ENCODE results near the gene COL12A1. TPM values are rescaled to one million over a fixed set of nuclear protein-coding genes. Genes with fewer than 3 reads are reported as not detected.

Gene COL12A1
- total RNA-seq, 2 experiments from 2014 or later: not detected

DNA sequence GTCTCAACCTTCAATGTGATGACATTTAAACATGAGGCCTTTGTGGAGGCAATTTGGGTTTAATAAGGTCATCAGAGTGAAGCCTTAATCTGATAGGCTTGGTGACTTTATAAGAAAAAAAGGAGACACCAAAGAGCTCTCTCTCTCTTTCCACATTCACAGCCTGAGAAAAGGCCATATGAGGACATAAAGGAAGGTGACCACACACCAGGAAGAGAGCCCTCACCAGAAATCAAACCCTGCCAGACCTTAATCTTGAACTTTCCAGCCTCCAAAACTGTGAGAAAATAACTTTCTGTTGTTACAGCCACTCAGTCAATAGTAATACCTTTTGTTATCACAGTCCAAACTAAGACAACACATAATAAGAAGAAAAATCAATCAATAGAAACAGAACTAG is 47.7 kb downstream of the COL12A1 start:
- intact Hi-C loops (cut with DNase I, micrococcal nuclease): no loop called here
- Mint-ChIP-seq H3K4me3 (no peak overlapping the region), H3K36me3 (ENCODE audit: low read depth) (no peaks in the 10 kb centered on the region), H3K4me1 (ENCODE audit: low read depth) (no peaks in the 10 kb centered on the region), H3K27me3 (peaks cover 21% of the 10 kb centered on the region), H3K9me3 (no peaks in the 10 kb centered on the region), H3K27ac (no peak overlapping the region)
- ChIA-PET CTCF (no interaction called here), POLR2A (no interaction called here)
- Histone ChIP-seq H3K4me1 (ENCODE audit: insufficient read depth, low read length) (no peaks in the 10 kb centered on the region), H3K36me3 (ENCODE audit: insufficient read depth, low read length) (no peaks in the 10 kb centered on the region), H3K27ac (ENCODE audit: low read depth in 1 of 2, low read length in 2 of 2) (no peak overlapping the region), H3K9me3 (ENCODE audit: control insufficient read depth in 1 of 2, insufficient read depth in 1 of 2, low read length in 2 of 2) (no peaks in the 10 kb centered on the region), H3K4me3 (ENCODE audit: low read length) (no peak overlapping the region), H3K27me3 (ENCODE audit: control insufficient read depth in 1 of 2, insufficient read depth in 2 of 2, low read length in 2 of 2) (peaks cover 0 to 8% of the 10 kb centered on the region in 2 experiments)
- TF ChIP-seq, protein P1, sequence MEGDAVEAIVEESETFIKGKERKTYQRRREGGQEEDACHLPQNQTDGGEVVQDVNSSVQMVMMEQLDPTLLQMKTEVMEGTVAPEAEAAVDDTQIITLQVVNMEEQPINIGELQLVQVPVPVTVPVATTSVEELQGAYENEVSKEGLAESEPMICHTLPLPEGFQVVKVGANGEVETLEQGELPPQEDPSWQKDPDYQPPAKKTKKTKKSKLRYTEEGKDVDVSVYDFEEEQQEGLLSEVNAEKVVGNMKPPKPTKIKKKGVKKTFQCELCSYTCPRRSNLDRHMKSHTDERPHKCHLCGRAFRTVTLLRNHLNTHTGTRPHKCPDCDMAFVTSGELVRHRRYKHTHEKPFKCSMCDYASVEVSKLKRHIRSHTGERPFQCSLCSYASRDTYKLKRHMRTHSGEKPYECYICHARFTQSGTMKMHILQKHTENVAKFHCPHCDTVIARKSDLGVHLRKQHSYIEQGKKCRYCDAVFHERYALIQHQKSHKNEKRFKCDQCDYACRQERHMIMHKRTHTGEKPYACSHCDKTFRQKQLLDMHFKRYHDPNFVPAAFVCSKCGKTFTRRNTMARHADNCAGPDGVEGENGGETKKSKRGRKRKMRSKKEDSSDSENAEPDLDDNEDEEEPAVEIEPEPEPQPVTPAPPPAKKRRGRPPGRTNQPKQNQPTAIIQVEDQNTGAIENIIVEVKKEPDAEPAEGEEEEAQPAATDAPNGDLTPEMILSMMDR (IDR thresholded peaks at IDR 0.05): no peak
- DNase-seq: no peak
- no peak for ATAC-seq (ENCODE audit: poor library complexity)

DNA sequence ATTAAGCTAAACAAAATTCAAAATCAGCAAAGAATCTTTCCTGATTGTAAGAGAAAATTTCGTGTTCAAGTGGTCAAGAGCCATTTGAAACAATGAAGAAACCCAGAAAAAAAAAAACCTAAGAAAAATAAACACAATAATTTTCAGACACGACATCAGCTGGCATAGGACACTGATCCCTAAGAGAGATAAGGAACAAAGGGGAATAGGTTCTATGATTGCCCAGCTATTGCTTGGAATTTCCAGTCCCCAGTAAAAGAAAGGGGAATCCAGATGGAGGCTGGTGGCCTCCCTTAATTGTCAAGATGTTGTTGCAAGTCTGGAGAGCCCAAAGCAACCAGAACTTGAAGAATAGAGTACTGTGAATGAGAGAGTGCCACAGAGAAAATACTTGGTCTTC is 48.5 kb downstream of the COL12A1 start:
- ATAC-seq (ENCODE audit: poor library complexity) (no peak), DNase-seq (no peak)
- ChIA-PET POLR2A (no interaction called here), CTCF (no interaction called here)
- Histone ChIP-seq H3K27me3 (ENCODE audit: control insufficient read depth in 1 of 2, insufficient read depth in 2 of 2, low read length in 2 of 2) (peaks cover 0 to 8% of the 10 kb centered on the region in 2 experiments), H3K36me3 (ENCODE audit: insufficient read depth, low read length) (no peaks in the 10 kb centered on the region), H3K9me3 (ENCODE audit: control insufficient read depth in 1 of 2, insufficient read depth in 1 of 2, low read length in 2 of 2) (no peaks in the 10 kb centered on the region), H3K27ac (ENCODE audit: low read depth in 1 of 2, low read length in 2 of 2) (no peak overlapping the region), H3K4me3 (ENCODE audit: low read length) (no peak overlapping the region), H3K4me1 (ENCODE audit: insufficient read depth, low read length) (no peaks in the 10 kb centered on the region)
- no peak overlapping the region for H3K27ac Mint-ChIP-seq
- no peak overlapping the region for H3K4me3 Mint-ChIP-seq
- no peaks in the 10 kb centered on the region for H3K9me3 Mint-ChIP-seq
- intact Hi-C loops (cut with DNase I, micrococcal nuclease): no loop called here
- no peaks in the 10 kb centered on the region for H3K36me3 Mint-ChIP-seq (ENCODE audit: low read depth)
- H3K27me3 Mint-ChIP-seq: peaks cover 24% of the 10 kb centered on the region
- no peaks in the 10 kb centered on the region for H3K4me1 Mint-ChIP-seq (ENCODE audit: low read depth)
- TF ChIP-seq, protein P1 (IDR thresholded peaks at IDR 0.05): no peak

DNA sequence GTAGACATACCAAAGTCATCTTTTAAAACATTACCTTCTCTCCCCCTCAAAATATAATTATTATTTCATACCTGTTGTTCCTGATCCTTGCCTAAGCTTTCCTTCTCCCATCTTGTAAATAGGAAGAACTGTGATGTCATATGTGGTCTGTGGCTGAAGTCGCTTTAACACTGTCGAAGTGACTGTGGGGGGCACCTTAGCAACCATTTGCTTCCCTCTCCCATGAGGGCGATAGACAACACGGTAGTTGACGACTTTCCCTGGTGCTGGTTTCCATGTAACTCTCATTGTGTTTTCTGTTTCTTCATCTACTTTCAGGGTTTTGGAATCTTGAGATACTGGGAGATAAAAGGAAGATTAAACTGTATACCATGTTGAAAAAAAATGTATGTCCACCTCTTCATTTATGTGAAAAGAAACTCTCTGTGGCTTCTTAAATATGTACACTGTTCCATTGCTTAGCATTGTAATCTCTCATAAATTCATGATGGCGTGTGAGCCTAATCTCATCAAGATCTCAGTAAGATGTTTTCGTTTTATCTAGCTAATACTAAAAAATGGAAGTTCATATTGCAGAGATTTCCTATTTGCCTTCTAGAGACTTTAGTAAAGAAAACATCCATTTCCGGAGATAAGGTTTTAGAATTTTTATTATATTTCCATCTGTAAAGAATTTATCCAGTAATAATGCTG is 49.5 kb downstream of the COL12A1 start:
- Histone ChIP-seq H3K36me3 (ENCODE audit: insufficient read depth, low read length) (no peaks in the 10 kb centered on the region), H3K27me3 (ENCODE audit: control insufficient read depth in 1 of 2, insufficient read depth in 2 of 2, low read length in 2 of 2) (peaks cover 2 to 8% of the 10 kb centered on the region in 2 experiments), H3K4me1 (ENCODE audit: insufficient read depth, low read length) (no peaks in the 10 kb centered on the region), H3K27ac (ENCODE audit: low read depth in 1 of 2, low read length in 2 of 2) (no peak overlapping the region), H3K4me3 (ENCODE audit: low read length) (no peak overlapping the region), H3K9me3 (ENCODE audit: control insufficient read depth in 1 of 2, insufficient read depth in 1 of 2, low read length in 2 of 2) (no peaks in the 10 kb centered on the region)
- ChIA-PET CTCF (no interaction called here), POLR2A (no interaction called here)
- intact Hi-C loops (cut with DNase I, micrococcal nuclease): no loop called here
- Mint-ChIP-seq H3K4me1 (ENCODE audit: low read depth) (no peaks in the 10 kb centered on the region), H3K9me3 (no peaks in the 10 kb centered on the region), H3K4me3 (no peak overlapping the region), H3K27ac (no peak overlapping the region), H3K36me3 (ENCODE audit: low read depth) (no peaks in the 10 kb centered on the region), H3K27me3 (peaks cover 27% of the 10 kb centered on the region)
- DNase-seq: no peak
- TF ChIP-seq, protein P1 (IDR thresholded peaks at IDR 0.05): no peak
- no peak for ATAC-seq (ENCODE audit: poor library complexity)
